ENCODE data around the gene DMXL2.

DNA sequence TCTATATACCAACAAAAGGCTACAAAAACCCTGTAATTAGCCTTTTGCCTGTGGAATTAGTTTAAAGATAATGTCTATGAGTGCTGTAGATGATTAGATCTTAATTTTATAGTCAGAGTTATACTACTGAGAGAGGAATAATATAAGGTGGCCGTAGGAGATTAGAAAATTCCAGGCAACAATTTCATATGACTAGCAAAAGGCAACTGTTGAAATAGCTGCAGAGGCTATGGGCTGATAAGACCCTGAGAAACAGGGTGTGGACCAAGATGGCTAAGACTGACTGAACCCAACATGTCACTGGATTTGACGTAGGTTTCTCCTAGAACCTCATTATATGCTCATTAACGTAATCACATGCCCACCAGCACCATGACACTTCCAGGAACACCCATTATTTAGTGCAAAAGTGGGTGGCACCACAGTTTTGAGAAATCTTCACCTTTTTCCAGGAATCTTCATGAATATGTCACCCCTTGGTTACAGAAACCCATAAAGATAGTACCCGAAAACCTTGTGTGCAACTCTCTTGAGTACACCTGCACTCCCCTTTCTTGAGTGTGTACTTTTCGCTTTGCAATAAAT lies 29.6 kb upstream of the DMXL2 start:
- TF ChIP-seq, protein P1, sequence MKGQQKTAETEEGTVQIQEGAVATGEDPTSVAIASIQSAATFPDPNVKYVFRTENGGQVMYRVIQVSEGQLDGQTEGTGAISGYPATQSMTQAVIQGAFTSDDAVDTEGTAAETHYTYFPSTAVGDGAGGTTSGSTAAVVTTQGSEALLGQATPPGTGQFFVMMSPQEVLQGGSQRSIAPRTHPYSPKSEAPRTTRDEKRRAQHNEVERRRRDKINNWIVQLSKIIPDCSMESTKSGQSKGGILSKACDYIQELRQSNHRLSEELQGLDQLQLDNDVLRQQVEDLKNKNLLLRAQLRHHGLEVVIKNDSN (IDR thresholded peaks at IDR 0.05; ENCODE audit: borderline replicate concordance, low read depth), result no peak
- no peak for TF ChIP-seq RCOR1 (IDR thresholded peaks at IDR 0.05; ENCODE audit: low read length)
- TF ChIP-seq, protein P2, sequence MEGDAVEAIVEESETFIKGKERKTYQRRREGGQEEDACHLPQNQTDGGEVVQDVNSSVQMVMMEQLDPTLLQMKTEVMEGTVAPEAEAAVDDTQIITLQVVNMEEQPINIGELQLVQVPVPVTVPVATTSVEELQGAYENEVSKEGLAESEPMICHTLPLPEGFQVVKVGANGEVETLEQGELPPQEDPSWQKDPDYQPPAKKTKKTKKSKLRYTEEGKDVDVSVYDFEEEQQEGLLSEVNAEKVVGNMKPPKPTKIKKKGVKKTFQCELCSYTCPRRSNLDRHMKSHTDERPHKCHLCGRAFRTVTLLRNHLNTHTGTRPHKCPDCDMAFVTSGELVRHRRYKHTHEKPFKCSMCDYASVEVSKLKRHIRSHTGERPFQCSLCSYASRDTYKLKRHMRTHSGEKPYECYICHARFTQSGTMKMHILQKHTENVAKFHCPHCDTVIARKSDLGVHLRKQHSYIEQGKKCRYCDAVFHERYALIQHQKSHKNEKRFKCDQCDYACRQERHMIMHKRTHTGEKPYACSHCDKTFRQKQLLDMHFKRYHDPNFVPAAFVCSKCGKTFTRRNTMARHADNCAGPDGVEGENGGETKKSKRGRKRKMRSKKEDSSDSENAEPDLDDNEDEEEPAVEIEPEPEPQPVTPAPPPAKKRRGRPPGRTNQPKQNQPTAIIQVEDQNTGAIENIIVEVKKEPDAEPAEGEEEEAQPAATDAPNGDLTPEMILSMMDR (IDR thresholded peaks at IDR 0.05), result no peak
- no peak for TF ChIP-seq JUND (IDR thresholded peaks at IDR 0.05)
- TF ChIP-seq FOSL2 (IDR thresholded peaks at IDR 0.05; ENCODE audit: borderline replicate concordance, low read depth), result no peak
- TF ChIP-seq, protein P3, sequence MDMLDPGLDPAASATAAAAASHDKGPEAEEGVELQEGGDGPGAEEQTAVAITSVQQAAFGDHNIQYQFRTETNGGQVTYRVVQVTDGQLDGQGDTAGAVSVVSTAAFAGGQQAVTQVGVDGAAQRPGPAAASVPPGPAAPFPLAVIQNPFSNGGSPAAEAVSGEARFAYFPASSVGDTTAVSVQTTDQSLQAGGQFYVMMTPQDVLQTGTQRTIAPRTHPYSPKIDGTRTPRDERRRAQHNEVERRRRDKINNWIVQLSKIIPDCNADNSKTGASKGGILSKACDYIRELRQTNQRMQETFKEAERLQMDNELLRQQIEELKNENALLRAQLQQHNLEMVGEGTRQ (IDR thresholded peaks at IDR 0.05; ENCODE audit: borderline replicate concordance, low read depth, low read length), result no peak

Measured in SK-N-SH (cell line).